Liver (tissue), 9 donors: ENCODE results near the gene RALGPS1. TPM values are rescaled to one million over a fixed set of nuclear protein-coding genes. Genes with fewer than 3 reads are reported as not detected.

Experiments used
- DNase-seq: peaks from one replicate; pipeline ENCODE4 v3.0.0-alpha.2; 2017; ENCODE audit warnings: low spot score
- H3K27ac ChIP-seq, 2 donors: one replicate each; pipeline ENCODE4 v1.7.0; 2013; ENCODE audit warnings: inconsistent platforms in 2 of 2, low read length in 2 of 2, control low read depth in 1 of 2, low read depth in 1 of 2, mild to moderate bottlenecking in 1 of 2
- H3K27me3 ChIP-seq, 4 donors: one replicate each; pipeline versions ENCODE4 v1.6.1 to v1.7.0; 2013; ENCODE audit warnings: low read length in 3 of 4, inconsistent platforms in 1 of 4, mild to moderate bottlenecking in 1 of 4, moderate library complexity in 1 of 4; ENCODE audit not compliant: control insufficient read depth in 4 of 4, insufficient read depth in 4 of 4
- H3K36me3 ChIP-seq, 4 donors: one replicate each; pipeline versions ENCODE4 v1.6.1 to v1.7.0; 2013; ENCODE audit warnings: low read length in 3 of 4, mild to moderate bottlenecking in 3 of 4, low read depth in 1 of 4, moderate library complexity in 1 of 4; ENCODE audit not compliant: control insufficient read depth in 4 of 4, insufficient read depth in 3 of 4
- H3K4me1 ChIP-seq, 4 donors: one replicate each; pipeline versions ENCODE4 v1.6.1 to v1.7.0; 2013; ENCODE audit warnings: low read length in 3 of 4, mild to moderate bottlenecking in 3 of 4, moderate library complexity in 1 of 4; ENCODE audit not compliant: control insufficient read depth in 4 of 4, insufficient read depth in 4 of 4
- H3K4me3 ChIP-seq, 3 donors: one replicate each; pipeline versions ENCODE4 v1.6.1 to v1.7.0; 2013; ENCODE audit warnings: low read length in 3 of 3, control low read depth in 1 of 3, low read depth in 1 of 3, mild to moderate bottlenecking in 1 of 3
- H3K9ac ChIP-seq, 2 donors: one replicate each; pipeline ENCODE4 v1.7.0; 2013; ENCODE audit warnings: low read length in 2 of 2, mild to moderate bottlenecking in 2 of 2, moderate library complexity in 2 of 2, control low read depth in 1 of 2, low read depth in 1 of 2
- H3K9me3 ChIP-seq, 4 donors: one replicate each; pipeline versions ENCODE4 v1.6.1 to v1.7.0; 2013; ENCODE audit warnings: low read length in 3 of 4; ENCODE audit not compliant: control insufficient read depth in 4 of 4
- EGR1 ChIP-seq, 2 donors: IDR thresholded peaks; 2 replicates each; pipeline ENCODE4 v1.6.1; 2016 to 2018; ENCODE audit warnings: antibody characterized with exemption in 2 of 2, low read depth in 2 of 2
- HNF4G ChIP-seq: IDR thresholded peaks from 2 replicates; pipeline ENCODE4 v1.6.1; 2016; ENCODE audit warnings: antibody characterized with exemption
- JUND ChIP-seq, 2 donors: IDR thresholded peaks; 2 replicates each; pipeline ENCODE4 v1.6.1; 2016; ENCODE audit warnings: antibody characterized with exemption in 2 of 2
- RAD21 ChIP-seq, 2 donors: IDR thresholded peaks; 2 replicates each; pipeline ENCODE4 v1.6.1; 2016; ENCODE audit warnings: antibody characterized with exemption in 2 of 2, mild to moderate bottlenecking in 2 of 2
- RXRA ChIP-seq, 2 donors: IDR thresholded peaks; 2 replicates each; pipeline ENCODE4 v1.6.1; 2017 to 2018; ENCODE audit warnings: antibody characterized with exemption in 2 of 2, mild to moderate bottlenecking in 1 of 2
- SP1 ChIP-seq: IDR thresholded peaks from 2 replicates; pipeline ENCODE4 v1.6.1; 2018; ENCODE audit warnings: antibody characterized with exemption, mild to moderate bottlenecking
- TAF1 ChIP-seq: conservative IDR thresholded peaks from 2 replicates; pipeline ENCODE4 v1.6.1; 2016; ENCODE audit warnings: antibody characterized with exemption, mild to moderate bottlenecking
- YY1 ChIP-seq: IDR thresholded peaks from 2 replicates; pipeline ENCODE4 v1.6.1; 2016; ENCODE audit warnings: antibody characterized with exemption, mild to moderate bottlenecking
- WGBS: extraction: QIAGEN DNeasy Blood & Tissue Kit; methylation state at CpG from one replicate; pipeline ENCODE4 v1.1.7; 2013; 5-methylcytosine and 5-hydroxymethylcytosine counted together
- polyA plus RNA-seq, 2 donors: library from polyadenylated mRNA; stranded (reverse) in 1 of 2; unstranded in 1 of 2; fragments of 200-250 nt in 1 of 2; fragments of >200 nt in 1 of 2; fragmentation: Nextera tagmentation in 1 of 2; extraction: Ambion mirVana in 1 of 2; gene quantifications; one replicate each; pipeline versions ENCODE4 v1.2.1 to v1.2.3, GENCODE V29; 2013 to 2015
- total RNA-seq, 2 donors: library from RNA; depleted of rRNA; stranded (reverse); fragments of >200 nt; gene quantifications; one replicate each; pipeline ENCODE4 v1.2.3, GENCODE V29; 2014
- TF ChIP-seq, protein P1 (sequence below): IDR thresholded peaks from 2 replicates; pipeline ENCODE4 v1.6.1; 2016; ENCODE audit warnings: antibody characterized with exemption, mild to moderate bottlenecking
- TF ChIP-seq, protein P2 (sequence below): fragments of 150-350 bp; IDR thresholded peaks from 2 replicates; pipeline ENCODE4 v1.5.1; 2017; ENCODE audit warnings: improper control_type of control experiment, low read depth, low read length; ENCODE audit not compliant: missing input control
- TF ChIP-seq, protein P3 (sequence below): IDR thresholded peaks from 2 replicates; pipeline ENCODE4 v1.6.1; 2016; ENCODE audit warnings: antibody characterized with exemption
- donor health status: healthy.
- donor health status: healthy.
- donor health status: healthy.
- donor health status: healthy.
- donor health status: healthy.

RALGPS1 gene
- total and polyA plus RNA-seq, 4 donors = 1.4 to 2.7 (median 2.0) TPM

DNA sequence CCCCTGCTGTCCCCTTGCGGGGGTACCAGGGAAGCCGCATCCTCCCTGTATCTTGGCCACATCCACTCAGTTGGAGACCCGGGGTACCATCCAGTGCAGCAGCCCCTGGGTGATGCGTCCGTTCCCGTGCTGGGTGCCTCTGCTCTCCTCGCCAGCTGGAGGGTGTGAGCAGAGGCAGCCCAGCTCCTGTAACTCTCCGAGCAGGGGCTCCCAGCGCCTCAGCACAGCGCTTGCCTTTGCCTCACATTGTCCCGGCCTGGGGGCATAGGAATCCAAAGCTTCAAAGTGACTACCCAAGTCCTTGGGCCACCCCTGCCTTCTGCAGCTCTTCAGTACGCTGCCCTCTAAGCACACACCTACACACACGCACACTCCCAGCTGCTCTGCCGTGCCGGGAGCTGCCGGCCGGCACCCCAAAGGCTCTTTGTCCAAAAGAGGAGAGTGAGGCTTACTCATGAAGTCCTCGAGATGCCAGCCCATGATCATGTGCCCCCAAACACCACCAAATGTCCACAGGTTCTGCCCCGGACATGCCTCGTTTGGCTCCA lies 207.1 kb downstream of the RALGPS1 start:
- Histone ChIP-seq H3K27me3 (no peaks in the 10 kb centered on the region), H3K4me1 (peaks cover 3 to 24% (median 10%) of the 10 kb centered on the region in 4 donors), H3K36me3 (no peaks in the 10 kb centered on the region), H3K9ac (peak overlapping the region in 1 of 2 donors; percentile 10), H3K4me3 (peak overlapping the region; percentile 8 to 19 (median 9)), H3K27ac (peak overlapping the region; percentile 69 to 80), H3K9me3 (no peaks in the 10 kb centered on the region)
- TF ChIP-seq EGR1 (IDR thresholded peaks at IDR 0.05; ENCODE audit: low read depth in 2 of 2) (no peak), YY1 (no peak), TAF1 (no peak), JUND (IDR thresholded peaks at IDR 0.05) (no peak)
- TF ChIP-seq, protein P1, sequence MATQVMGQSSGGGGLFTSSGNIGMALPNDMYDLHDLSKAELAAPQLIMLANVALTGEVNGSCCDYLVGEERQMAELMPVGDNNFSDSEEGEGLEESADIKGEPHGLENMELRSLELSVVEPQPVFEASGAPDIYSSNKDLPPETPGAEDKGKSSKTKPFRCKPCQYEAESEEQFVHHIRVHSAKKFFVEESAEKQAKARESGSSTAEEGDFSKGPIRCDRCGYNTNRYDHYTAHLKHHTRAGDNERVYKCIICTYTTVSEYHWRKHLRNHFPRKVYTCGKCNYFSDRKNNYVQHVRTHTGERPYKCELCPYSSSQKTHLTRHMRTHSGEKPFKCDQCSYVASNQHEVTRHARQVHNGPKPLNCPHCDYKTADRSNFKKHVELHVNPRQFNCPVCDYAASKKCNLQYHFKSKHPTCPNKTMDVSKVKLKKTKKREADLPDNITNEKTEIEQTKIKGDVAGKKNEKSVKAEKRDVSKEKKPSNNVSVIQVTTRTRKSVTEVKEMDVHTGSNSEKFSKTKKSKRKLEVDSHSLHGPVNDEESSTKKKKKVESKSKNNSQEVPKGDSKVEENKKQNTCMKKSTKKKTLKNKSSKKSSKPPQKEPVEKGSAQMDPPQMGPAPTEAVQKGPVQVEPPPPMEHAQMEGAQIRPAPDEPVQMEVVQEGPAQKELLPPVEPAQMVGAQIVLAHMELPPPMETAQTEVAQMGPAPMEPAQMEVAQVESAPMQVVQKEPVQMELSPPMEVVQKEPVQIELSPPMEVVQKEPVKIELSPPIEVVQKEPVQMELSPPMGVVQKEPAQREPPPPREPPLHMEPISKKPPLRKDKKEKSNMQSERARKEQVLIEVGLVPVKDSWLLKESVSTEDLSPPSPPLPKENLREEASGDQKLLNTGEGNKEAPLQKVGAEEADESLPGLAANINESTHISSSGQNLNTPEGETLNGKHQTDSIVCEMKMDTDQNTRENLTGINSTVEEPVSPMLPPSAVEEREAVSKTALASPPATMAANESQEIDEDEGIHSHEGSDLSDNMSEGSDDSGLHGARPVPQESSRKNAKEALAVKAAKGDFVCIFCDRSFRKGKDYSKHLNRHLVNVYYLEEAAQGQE = no peak
- TF ChIP-seq, protein P2, sequence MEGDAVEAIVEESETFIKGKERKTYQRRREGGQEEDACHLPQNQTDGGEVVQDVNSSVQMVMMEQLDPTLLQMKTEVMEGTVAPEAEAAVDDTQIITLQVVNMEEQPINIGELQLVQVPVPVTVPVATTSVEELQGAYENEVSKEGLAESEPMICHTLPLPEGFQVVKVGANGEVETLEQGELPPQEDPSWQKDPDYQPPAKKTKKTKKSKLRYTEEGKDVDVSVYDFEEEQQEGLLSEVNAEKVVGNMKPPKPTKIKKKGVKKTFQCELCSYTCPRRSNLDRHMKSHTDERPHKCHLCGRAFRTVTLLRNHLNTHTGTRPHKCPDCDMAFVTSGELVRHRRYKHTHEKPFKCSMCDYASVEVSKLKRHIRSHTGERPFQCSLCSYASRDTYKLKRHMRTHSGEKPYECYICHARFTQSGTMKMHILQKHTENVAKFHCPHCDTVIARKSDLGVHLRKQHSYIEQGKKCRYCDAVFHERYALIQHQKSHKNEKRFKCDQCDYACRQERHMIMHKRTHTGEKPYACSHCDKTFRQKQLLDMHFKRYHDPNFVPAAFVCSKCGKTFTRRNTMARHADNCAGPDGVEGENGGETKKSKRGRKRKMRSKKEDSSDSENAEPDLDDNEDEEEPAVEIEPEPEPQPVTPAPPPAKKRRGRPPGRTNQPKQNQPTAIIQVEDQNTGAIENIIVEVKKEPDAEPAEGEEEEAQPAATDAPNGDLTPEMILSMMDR = no peak
- TF ChIP-seq, protein P3, sequence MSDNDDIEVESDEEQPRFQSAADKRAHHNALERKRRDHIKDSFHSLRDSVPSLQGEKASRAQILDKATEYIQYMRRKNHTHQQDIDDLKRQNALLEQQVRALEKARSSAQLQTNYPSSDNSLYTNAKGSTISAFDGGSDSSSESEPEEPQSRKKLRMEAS = no peak
- DNase-seq = no peak
- WGBS = 49% methylated on average over 20 of the region's 20 CpGs

DNA sequence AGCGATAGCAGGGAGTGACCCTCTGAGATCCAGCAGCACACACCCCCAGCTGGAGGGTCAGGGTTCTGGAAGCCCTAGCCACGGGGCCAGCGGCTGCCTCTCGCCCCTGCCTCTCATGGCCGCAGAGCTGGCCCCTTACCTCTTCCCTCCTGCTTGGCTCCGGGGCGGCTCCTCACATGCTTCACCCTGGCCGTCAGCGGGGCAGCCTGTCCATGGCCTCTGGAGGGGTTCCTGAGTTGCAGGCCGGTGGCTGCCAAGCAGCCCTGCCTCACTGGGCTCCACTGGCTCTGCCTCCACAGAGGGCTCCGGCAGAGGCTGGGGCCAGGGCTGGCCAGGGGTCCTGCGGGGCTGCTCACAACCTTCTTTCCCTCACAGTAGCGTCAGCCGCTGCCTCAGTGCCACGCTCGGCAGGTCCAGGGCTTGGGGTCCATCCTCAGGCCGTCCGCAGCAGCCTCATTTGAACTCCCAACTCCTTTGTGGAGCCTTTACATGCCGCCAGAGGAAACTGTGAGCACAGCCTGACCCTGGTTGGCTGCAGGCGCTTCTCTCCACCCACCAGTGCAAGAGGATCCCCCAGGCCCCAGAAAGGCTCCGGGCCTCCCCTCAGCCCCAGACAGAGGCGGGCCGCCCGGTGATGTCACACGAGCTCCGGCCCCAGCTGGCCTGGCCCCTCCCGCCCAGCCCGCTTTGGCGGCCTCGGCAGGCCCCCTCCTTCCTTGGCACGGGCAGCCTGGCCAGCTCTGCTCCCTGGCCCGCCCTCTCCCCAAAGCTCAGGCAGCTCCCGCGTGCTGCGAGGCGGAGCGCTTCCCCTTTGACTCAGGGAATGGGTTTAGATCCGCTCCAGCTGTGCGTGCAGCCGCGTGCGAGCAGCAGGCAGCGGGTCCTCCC lies 207.8 kb downstream of the RALGPS1 start, which contains the start of gene ANGPTL2:
TSS of gene ANGPTL2 (minus strand) at position 460 of the 888 bp plus-strand sequence. CDS start 13,904 bp downstream, outside the sequence.
- Histone ChIP-seq H3K27ac (peak within 1 kb of the TSS; percentile 70 to 80), H3K27me3 (no peaks in the 10 kb centered on the region), H3K4me3 (peak within 1 kb of the TSS; percentile 8 to 33 (median 19)), H3K36me3 (no peaks in the 10 kb centered on the region), H3K4me1 (peaks cover 3 to 24% (median 10%) of the 10 kb centered on the region in 4 donors), H3K9ac (peak within 1 kb of the TSS in 1 of 2 donors; percentile 10), H3K9me3 (no peaks in the 10 kb centered on the region)
- DNase-seq = no peak
- TF ChIP-seq SP1 (peak; percentile 25), JUND (IDR thresholded peaks at IDR 0.05) (no peak), RXRA (IDR thresholded peaks at IDR 0.05) (peak in 1 of 2 donors; percentile 43), TAF1 (no peak), HNF4G (no peak), RAD21 (IDR thresholded peaks at IDR 0.05) (peak in 1 of 2 donors; percentile 12)
- 17% methylated on average over 43 of the region's 43 CpGs for WGBS
